ENCODE data around the gene CLEC4G. TPM values are rescaled to one million over a fixed set of nuclear protein-coding genes. Genes with fewer than 3 reads are reported as not detected.

CLEC4G gene
- total and polyA plus RNA-seq, 2 of the 8 experiments (the other 6 are each of a cell fraction or from before 2014, with no cell fraction given): 0.35 to 2.9 TPM

DNA sequence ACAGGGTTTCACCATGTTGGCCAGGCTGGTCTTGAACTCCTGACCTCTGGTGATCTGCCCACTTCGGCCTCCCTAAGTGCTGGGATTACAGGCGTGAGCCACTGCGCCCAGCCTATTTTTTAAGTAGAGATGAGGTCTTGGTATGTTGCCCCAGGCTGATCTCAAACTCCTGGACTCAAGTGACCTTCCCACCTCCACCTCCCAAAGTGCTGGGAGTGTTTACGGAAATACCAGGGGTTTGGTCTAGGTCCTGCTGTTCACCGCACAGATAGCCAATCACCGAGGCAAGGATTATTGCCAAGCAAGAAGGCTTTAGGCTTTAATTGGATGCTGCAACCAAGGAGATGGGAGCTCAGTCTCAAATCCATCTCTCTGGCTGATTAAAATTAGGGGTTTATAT lies 11.6 kb downstream of the CLEC4G start:
- H3K56ac ChIP-seq (replicated peaks; ENCODE audit: insufficient read length, low read depth, low read length): no peak overlapping the region
- peaks cover 0 to 2% of the 10 kb centered on the region in 2 experiments; a peak in 1 of 4 replicates for H3K9me3 ChIP-seq (ENCODE audit: insufficient read depth in 2 of 2, low read depth in 1 of 2, low read length in 1 of 2)
- H3K27ac ChIP-seq (ENCODE audit: low read depth, low read length): no peak overlapping the region
- no peak overlapping the region for H4K5ac ChIP-seq (ENCODE audit: insufficient read length, low read depth, low read length)
- no peak overlapping the region for H2BK120ac ChIP-seq (replicated peaks; ENCODE audit: low read depth, low read length)
- no peak overlapping the region for H3K4me2 ChIP-seq (ENCODE audit: insufficient read depth in 1 of 2, low read depth in 2 of 2, low read length in 2 of 2)
- H3K36me3 ChIP-seq (ENCODE audit: control insufficient read depth in 2 of 4, insufficient read depth in 4 of 4, low read length in 3 of 4): no peaks in the 10 kb centered on the region
- CTCF ChIA-PET (ENCODE audit: partially characterized antibody): no interaction called here
- no peak overlapping the region for H2AFZ ChIP-seq (ENCODE audit: low read length)
- no peak overlapping the region for H4K91ac ChIP-seq (replicated peaks; ENCODE audit: insufficient read length, low read length)
- DNase-seq (ENCODE audit: low read depth in 1 of 2, low spot score in 2 of 2): no peak
- no peak for FAIRE-seq
- no peaks in the 10 kb centered on the region for H3K4me1 ChIP-seq (replicated peaks in 1 of 4; ENCODE audit: control insufficient read depth in 3 of 4, insufficient read depth in 4 of 4, low read length in 3 of 4)
- no peak overlapping the region for H2BK5ac ChIP-seq (ENCODE audit: low read depth, low read length)
- H4K8ac ChIP-seq (ENCODE audit: extremely low read depth, insufficient read depth, low read length): no peak overlapping the region
- no peak overlapping the region for H3K9ac ChIP-seq (replicated peaks in 1 of 4; ENCODE audit: extremely low read depth in 1 of 4, low read depth in 3 of 4, low read length in 3 of 4)
- H2BK20ac ChIP-seq (ENCODE audit: low read length): no peak overlapping the region
- no peak overlapping the region for H2BK12ac ChIP-seq (ENCODE audit: low read depth, low read length)
- no peak overlapping the region for H3K4ac ChIP-seq (replicated peaks; ENCODE audit: insufficient read length, low read depth, low read length)
- H3K18ac ChIP-seq (ENCODE audit: extremely low read depth, low read length): no peak overlapping the region
- no peaks in the 10 kb centered on the region for H4K20me1 ChIP-seq (replicated peaks in 1 of 2; ENCODE audit: control insufficient read depth in 1 of 2, insufficient read depth in 2 of 2, low read length in 2 of 2)
- H3K4me3 ChIP-seq (ENCODE audit: extremely low read depth in 1 of 4, insufficient read depth in 2 of 4, low read depth in 3 of 4, low read length in 4 of 4): no peak overlapping the region
- H3K23ac ChIP-seq (ENCODE audit: insufficient read length): no peak overlapping the region
- H3K14ac ChIP-seq (ENCODE audit: insufficient read length): no peak overlapping the region
- no peak overlapping the region for H2AK5ac ChIP-seq (ENCODE audit: low read depth, low read length)
- H3K79me1 ChIP-seq (ENCODE audit: low read depth, low read length): no peaks in the 10 kb centered on the region
- WGBS, 2 experiments (ENCODE audit: extremely low coverage in 1 of 2, insufficient coverage in 1 of 2, insufficient read length in 1 of 2, insufficient replicate concordance in 2 of 2, low coverage in 1 of 2, low lambda C conversion rate in 2 of 2, missing lambda C conversion rate in 1 of 2): 86% methylated on average over 6 of the region's 6 CpGs; no CpG with 5 or more reads in 1 of the 2 experiments
- POLR2A ChIA-PET (ENCODE audit: partially characterized antibody): no interaction called here
- H3K79me2 ChIP-seq (ENCODE audit: control insufficient read depth in 1 of 2, insufficient read depth in 2 of 2, low read length in 2 of 2): no peaks in the 10 kb centered on the region
- no peak overlapping the region for H2BK15ac ChIP-seq (ENCODE audit: low read length)
- 0 out of 2 replicates have a peak, but pooled peaks cover 2% of the 10 kb centered on the region for H3K23me2 ChIP-seq (ENCODE audit: low read depth, low read length)
- no peaks in the 10 kb centered on the region for H3K27me3 ChIP-seq (replicated peaks in 1 of 4; ENCODE audit: control insufficient read depth in 3 of 4, extremely low read depth in 1 of 4, insufficient read depth in 3 of 4, low read length in 3 of 4)
- no peak for TF ChIP-seq POLR2A (IDR thresholded peaks at IDR 0.05; ENCODE audit: control extremely low read depth in 1 of 2, low read depth in 2 of 2, low read length in 2 of 2)
- TF ChIP-seq, protein P1, sequence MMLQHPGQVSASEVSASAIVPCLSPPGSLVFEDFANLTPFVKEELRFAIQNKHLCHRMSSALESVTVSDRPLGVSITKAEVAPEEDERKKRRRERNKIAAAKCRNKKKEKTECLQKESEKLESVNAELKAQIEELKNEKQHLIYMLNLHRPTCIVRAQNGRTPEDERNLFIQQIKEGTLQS (IDR thresholded peaks at IDR 0.05; ENCODE audit: insufficient read depth, low read depth, low read length): no peak

Measured in H1 (cell line).